HG02588 (cell line): ENCODE results near the gene TMEM132E.

ENCODE experiments used
- ATAC-seq: cut with Tn5 transposase; IDR thresholded peaks from one replicate; pipeline ENCODE4 v1.9.1; 2021; ENCODE audit warnings: mild to moderate bottlenecking, moderate library complexity; ENCODE audit not compliant: unreplicated experiment

The TMEM132E gene

DNA sequence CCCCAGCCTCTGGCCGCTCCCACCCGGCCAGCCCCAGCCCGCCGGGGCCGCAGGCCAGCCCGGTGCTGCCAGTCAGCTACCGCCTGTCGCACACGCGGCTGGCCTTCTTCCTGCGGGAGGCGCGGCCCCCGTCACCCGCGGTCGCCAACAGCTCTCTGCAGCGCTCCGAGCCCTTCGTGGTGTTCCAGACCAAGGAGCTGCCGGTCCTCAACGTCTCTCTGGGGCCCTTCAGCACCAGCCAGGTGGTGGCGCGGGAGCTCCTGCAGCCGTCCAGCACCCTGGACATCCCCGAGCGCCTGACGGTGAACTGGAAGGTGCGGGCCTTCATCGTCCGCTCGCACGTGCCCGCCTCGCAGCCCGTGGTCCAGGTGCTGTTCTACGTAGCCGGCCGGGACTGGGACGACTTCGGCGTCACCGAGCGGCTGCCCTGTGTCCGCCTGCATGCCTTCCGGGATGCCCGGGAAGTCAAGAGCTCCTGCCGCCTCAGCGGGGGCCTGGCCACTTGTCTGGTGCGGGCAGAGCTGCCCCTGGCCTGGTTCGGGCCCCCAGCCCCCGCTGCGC, 46.8 kb downstream of the TMEM132E start:
- ATAC-seq: no peak

DNA sequence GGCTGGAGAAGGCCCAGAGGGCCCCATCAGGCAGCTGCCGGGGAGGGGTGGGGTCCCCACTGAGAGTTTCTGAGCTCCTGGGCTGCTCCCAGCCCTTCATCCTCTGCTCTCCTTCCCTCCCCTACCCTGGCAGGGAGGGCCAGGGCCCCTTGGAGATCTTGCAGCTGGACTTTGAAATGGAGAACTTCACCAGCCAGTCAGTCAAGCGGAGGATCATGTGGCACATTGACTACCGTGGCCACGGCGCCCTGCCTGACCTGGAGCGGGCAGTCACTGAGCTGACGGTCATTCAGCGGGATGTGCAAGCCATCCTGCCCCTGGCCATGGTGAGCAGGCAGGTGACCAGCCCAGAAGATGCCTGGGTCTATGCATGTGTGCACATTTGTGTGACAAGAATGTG, 49.5 kb downstream of the TMEM132E start:
- no peak for ATAC-seq

DNA sequence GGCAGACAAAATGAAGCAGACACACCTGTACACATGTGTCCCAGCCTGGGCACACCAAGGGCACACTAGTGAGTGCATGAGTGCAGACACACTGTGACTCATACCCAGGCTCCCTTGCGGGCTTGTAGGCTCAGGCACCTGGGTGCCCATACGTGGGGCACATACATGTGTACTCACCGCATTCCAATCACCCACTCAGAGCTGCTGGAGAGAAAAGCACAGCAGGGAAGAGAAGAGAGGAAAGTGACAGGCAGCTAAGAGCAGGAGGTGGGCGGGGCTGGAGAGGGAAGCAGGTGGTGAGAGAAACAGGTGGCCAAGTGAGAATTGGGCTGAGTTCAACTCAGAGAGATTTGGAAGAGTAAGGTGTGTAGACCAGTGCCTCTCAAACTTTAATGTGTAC, 54.0 kb downstream of the TMEM132E start:
- ATAC-seq: no peak

DNA sequence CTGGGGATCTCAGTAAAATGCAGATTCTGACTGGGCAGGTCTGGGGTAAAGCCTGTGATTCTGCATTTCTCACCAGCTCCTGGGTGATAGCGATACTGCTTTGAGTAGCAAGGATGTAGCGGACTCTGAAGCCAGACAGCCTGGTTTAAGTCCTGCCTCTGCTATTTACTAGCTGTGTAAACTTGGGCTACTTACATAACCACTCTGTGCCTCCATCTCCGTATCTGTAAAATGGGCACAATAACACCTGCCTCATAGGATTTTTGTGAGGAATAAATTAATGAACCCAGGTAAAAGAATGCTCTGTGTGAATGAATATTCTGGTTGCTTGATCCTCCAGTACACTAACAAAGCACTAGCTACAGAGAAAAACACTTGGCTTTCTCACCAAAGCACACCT, 54.4 kb downstream of the TMEM132E start:
- no peak for ATAC-seq

DNA sequence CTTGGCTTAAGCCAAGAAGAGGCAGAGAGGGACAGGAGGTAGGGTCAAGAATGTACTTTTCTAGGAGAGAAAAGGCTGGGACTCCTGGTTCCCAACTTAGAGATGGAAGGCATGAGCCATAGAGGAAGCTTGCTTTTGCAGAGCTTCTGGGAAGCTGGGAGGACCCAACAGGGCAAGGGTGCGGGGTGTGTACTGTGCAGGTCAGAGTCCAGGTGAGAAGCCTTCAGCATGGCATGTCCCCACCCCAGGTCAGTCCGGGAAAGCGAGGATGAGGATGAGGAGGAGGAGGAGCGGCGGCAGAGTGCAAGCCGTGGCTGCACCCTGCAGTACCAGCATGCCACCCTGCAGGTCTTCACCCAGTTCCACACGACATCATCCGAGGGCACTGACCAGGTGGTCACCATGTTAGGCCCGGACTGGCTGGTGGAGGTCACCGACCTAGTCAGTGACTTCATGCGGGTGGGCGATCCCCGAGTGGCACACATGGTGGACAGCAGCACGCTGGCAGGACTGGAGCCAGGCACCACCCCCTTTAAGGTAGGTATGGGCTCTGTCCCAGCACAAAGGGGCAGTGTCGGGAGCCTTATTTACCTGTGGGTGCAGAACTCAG, 55.3 kb downstream of the TMEM132E start:
- ATAC-seq: no peak

DNA sequence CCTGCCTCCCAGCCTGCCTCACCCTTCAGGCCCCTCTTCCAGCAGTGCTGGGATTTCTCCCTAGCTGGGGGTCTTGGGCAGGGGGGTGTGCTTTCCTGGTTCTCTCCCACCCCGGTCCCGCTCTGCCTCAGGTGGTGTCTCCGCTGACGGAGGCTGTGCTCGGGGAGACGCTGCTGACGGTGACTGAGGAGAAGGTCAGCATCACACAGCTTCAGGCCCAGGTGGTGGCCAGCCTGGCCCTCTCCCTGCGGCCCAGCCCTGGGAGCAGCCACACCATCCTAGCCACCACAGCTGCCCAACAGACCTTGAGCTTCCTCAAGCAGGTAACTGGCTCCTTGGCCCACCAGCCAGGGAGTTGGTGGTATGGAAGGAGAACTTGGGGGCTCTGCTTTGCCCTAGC, 56.5 kb downstream of the TMEM132E start:
- no peak for ATAC-seq

DNA sequence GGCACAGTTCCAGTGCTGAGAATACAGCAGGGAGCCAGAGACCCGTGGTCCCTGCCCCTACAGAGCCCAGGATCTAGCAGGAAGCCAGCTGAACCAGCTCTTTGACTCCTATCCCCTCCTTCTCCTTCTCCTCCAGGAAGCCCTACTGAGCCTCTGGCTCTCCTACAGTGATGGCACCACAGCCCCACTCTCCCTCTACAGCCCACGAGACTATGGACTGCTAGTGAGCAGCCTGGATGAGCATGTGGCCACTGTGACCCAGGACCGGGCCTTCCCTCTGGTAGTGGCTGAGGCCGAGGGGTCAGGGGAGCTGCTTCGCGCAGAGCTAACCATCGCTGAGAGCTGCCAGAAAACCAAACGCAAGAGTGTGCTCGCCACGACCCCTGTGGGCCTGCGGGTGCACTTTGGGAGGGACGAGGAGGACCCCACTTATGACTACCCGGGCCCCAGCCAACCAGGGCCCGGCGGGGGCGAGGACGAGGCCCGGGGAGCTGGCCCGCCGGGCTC, 57.7 kb downstream of the TMEM132E start:
- no peak for ATAC-seq

DNA sequence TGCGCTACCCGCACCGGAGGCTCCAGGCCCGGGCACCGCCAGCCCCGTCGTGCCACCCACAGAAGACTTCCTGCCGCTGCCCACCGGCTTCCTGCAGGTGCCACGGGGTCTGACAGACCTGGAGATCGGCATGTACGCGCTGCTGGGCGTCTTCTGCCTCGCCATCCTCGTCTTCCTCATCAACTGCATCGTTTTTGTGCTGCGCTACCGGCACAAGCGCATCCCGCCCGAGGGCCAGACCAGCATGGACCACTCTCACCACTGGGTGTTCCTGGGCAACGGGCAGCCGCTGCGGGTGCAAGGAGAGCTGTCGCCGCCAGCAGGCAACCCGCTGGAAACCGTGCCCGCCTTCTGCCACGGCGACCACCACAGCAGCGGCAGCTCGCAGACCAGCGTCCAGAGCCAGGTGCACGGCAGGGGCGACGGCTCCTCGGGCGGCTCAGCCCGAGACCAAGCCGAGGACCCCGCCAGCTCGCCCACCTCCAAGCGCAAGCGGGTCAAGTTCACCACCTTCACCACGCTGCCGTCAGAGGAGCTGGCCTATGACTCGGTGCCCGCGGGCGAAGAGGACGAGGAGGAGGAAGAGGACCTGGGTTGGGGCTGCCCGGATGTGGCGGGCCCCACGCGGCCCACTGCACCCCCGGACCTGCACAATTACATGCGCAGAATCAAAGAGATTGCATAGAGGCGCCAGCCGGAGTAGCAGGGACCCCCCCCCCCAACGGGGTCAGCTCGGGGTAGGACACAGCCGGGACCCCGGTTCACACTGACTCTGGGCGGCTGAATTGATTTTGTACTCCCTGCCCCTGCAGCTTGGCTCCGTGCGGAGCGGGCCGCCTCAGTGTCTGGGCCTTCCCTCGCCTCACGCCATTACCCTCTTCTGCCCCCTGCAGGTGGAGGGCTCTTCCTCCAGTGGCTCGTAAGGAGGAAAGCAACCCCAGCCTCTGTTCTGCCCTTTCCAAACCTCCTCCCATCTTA, 58.5 kb downstream of the TMEM132E start:
- peak; percentile 59 for ATAC-seq

DNA sequence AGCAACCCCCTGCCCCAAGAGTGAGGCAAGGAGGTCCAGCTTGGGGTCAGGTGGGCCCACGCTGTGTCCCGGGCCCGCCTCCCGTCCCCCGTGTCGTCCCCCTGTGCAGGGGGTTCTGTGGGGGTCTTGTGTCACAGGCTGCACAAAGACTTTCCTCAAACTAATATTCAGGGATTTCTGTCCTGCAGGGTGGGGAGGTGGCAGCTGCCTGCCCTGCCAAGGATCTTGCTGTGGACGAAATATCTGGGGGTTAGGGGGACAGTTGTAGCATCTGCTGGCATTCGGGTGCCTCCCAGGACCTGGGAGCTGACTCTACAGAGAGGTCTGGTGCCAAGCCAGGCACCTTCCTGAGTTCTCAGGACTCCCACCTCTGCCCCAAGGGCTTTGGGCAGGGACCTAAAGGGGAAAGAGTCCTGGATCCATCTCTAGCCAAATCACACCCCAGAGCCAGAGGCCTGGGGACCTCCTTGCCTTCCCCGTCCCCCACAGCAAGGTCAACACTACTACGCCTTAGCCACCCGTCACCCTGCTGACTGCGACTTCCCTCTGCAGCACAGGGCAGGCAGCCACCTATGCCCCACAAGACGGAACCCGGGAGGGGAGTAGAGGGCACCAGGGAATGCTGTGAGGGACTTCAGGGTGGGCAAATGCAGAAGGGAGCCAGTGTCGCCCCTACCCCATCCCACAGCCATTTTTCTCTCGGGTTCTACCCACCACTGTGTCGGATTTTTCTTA, 59.3 kb downstream of the TMEM132E start:
- ATAC-seq: no peak

DNA sequence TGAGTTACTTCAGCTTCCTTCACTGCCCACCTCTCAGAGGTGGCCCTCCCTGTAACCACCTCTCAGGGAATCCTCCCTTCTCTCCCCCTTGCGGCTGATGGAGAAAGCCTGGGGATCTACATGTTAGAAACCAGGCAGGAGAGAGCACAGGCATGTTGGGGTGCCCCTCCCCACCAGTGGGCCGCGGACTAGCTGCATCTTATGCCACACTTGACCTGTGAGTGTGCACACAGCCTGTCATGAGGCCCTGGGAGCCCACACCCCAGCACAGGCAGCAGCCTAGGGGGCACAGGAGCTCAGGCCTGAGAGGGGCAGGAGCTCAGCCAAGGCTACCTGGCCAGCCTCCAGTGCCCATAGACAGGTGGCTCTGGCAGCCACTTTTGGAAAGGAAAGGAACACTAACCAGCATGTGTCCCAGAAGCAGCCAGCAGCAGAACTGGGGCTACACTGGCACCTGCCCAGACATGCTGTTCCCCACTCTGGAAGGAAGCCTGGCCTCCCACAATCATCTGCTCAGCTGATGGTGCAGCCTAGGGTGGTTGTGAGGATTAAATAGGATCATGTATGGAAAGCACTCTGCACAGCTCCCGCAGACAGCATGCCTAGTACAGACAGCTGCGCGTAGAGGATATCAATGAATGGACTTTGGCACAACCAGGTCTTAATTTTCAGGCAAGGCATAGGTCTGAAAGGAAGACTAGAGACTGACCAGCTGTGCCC, 60.5 kb downstream of the TMEM132E start:
- ATAC-seq: no peak

DNA sequence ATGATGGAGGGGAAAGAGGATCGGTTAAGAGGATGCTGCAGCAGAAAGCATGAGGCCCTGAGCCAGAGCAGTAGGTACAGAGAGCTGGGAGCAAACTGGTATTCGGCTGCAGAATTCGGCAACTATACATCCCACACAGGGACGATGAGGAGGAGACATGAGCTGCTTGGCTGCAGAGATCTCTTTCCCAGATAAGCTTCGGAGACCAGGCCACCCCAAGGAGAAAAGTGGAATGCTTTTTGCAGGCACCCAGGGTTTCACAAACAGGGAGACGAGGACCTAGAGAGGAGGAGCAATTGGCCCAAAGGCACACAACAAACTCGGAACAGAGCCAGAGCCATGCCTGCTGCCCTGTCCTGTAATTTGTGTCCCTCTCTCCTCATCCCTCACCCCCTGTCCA, 62.0 kb downstream of the TMEM132E start:
- ATAC-seq: no peak

DNA sequence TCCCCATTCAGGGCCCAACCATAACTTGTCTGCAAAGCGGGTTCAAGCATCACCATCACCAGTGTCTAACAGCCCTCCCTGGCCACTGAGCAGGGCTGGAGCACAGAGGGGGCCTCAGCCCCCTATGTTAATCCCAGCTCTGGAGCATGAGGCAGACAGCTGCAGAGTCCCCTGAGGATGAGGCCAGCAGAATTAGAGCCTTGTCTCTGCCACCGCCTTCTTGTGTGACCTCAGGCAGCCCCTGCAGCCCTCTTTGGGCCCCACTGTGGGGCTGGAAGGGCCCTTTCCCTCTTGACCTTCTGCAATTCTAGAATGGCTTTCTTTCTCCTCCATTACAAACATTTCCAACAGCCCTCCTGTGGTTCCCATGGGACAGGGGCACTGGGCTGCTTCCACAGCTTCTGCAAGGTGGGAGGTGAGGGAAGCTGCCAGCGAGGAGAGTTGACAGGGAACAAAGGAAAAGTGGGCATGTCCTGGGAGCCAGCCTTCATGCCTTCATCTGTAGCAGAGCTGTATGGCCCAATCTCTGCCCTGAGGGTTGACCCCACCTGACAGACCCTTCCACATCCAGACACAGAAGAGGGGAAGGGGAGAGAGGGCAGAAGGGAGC, 65.7 kb downstream of the TMEM132E start:
- ATAC-seq: no peak

DNA sequence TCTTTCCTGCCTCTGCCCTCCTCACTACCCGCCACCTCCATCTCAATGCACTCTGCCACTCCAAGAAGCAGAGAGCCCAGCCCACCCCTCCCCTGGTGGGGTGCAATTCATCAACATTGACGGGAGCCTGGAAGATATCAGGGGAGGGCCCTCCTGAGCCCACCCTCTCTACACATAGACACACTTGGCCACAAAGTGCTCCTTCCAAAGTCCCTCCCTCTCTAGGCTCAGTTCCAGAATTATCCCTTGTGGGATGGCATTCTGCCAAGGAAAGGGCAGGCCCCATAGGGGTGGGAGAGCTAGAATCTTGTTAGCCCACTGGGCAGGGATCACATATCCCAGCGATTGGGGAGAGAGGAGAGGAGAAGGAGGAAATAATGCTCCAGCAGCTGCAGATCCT, 66.2 kb downstream of the TMEM132E start:
- no peak for ATAC-seq

DNA sequence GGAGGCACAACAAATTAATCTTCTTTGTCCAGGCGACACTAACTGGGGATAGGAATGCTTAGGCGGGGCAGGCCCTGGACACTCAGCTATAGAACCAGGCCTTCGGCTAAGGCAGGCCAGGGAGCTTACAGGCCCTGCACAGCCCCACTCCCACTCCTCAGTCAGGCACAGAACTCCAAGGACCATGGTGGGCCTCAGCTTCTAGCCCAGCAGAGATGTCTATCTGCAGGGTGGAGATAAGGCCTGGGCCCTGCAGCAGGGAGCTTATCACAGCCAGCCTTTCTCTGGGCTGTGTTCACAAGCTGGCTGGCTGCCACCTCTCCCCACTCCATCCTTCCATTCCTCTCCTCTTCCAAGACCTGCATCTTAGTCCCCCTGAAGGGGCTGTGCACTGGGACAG, 68.1 kb downstream of the TMEM132E start:
- no peak for ATAC-seq

DNA sequence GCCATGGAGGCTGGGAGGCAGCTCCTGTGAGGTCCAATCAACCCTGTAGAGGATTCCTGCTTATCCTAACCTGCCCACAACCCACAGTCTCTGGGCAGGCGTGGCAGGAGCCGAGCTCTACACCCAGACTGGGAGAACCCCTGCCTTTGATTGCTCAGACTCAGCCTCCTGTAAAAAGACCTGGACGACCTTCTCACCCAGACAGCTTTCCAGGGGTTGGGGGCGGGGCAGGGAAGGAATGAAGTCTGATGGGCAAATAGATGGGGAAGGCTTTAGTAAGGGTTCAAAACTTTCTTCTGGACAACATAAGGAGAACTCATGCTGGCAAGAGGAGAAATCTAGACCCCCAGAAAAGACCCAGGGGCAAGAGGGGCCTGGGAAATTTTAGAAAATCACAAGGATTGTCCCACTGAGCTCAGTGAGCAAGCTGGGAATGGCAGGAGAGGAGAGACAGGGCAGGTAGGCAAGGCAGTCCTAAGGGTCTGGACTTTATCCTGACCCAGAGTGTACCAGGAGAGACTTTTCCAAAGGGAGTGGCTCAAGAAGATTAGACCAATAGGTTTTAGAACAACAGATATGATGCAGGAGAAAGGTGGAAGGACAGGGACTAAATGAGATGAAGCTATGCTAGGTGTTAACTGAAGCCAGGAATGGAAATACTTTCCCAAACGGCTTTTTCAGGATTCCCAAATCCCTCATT, 70.8 kb downstream of the TMEM132E start:
- ATAC-seq: no peak

DNA sequence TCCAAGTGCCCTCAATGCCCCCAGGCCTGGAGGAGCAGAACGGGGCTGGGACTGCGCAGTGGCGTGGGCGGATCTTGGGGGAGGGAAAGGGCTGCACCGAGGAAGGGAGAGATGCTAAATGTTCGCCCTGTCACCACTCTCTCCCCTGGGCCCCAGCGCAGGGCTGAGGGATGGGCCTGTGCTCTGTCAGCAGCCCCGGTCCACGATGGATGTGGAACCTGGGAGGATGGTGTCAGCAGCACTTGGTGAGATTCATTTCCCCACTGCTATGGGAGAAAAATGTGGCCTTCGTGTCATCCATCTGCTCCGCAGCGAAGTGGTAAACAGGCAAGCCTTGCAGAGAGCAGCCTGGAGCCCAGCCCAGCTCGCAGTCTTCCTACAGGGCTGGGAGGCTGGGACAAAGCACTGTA, 72.0 kb downstream of the TMEM132E start:
- ATAC-seq: no peak

DNA sequence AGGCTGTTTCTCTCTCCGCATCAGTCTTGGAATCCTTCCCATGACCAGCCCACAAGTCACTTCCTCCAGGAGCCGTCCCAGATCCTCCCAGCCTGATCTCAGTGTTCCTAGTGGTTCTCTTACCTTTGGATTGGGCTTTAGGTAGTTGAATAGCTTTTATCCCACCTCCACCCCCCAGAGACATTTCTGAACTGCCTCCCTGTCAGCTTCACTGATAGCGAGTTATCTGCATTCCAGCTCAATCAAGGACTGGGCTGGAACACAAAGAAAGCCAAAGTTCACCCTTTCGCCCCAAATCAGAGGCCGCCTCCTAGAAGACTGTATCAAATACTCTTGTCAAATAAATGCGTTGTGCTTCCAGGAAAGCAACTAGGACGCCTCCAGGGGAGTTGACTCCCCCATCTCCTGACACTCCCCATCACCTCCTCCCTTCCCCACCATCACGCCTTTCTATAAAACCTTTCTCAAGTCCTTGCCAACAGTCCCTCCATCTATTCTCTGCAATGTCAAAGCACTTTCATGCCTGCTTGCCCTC, 72.7 kb downstream of the TMEM132E start:
- no peak for ATAC-seq

DNA sequence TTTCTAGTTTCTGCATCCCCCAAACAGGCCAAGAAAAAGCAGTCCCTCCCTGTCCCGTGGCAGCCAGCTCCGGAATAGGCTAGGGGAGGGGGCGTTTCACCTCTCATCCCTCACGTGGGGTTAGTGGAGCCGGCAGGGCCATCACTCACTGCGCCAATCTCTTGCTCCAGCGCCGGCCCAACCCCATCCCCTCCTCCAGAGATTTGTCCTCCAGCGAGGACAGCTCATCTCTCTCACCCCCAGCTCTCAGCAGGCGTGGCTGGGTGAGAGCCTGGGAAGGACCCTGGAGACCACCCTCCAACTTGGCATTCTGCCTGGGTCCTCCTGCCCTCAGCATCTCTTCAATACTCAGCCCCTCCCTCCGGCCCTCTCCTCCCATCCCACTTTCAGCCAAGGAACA, 74.1 kb downstream of the TMEM132E start:
- ATAC-seq: no peak

DNA sequence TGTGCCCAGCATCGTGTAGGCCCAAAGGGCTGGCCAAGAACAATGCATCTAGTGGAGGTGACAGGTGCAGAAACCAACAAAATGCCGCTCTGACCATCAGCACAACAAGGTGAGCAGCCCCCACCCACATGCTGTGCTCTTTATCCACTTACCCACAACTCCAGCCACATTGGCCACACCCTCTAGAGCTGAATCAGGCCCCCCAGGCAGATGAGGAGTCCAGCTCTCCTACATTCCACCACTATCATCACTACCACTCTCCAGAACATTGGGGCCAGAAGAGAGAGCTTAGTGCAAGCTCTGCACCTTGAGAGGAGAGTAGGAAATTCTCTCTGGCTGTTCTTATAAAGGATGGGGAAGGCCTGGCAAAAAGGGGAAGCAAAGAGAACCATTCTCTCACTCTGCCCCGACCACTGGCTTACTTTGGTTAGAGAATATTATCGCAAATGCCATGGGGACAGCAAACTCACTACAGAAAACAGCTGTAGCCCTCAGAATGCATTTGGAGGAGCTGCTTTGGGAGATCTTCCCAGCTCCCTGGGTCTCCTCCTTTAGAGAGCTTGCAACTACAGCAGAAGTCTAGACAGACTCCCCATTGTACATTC, 75.0 kb downstream of the TMEM132E start:
- no peak for ATAC-seq
